RWPE2 (cell line): ENCODE data around the gene MACROD2.

ENCODE experiments used
- ATAC-seq: fragments of 200-7000 bp; cut with Tn5 transposase; 3 replicates; pipeline ENCODE4 v1.9.1; 2021; ENCODE audit warnings: low read depth
- DNase-seq: peaks from one replicate; pipeline ENCODE4 v3.0.0-alpha.2; 2020; ENCODE audit warnings: low spot score
- H3K27ac ChIP-seq: fragments of 450-650 bp; 2 replicates; pipeline ENCODE4 v1.5.1; 2017; ENCODE audit warnings: mild to moderate bottlenecking; ENCODE audit not compliant: poor library complexity, severe bottlenecking
- H3K27me3 ChIP-seq: fragments of 250-450 bp; sonication (Bioruptor Pico); 2 replicates; pipeline ENCODE4 v1.5.1; 2021; ENCODE audit warnings: mild to moderate bottlenecking, moderate library complexity; ENCODE audit not compliant: insufficient read depth, poor library complexity, severe bottlenecking
- H3K36me3 ChIP-seq: fragments of 250-450 bp; sonication (Bioruptor Pico); 2 replicates; pipeline ENCODE4 v1.5.1; 2020; ENCODE audit warnings: low read depth, mild to moderate bottlenecking, moderate library complexity
- H3K4me1 ChIP-seq: fragments of 250-450 bp; sonication (Bioruptor Pico); 2 replicates; pipeline ENCODE4 v1.5.1; 2021; ENCODE audit warnings: mild to moderate bottlenecking, moderate library complexity; ENCODE audit not compliant: insufficient read depth, poor library complexity, severe bottlenecking
- H3K4me3 ChIP-seq: fragments of 250-450 bp; sonication (Bioruptor Pico); 2 replicates; pipeline ENCODE4 v1.5.1; 2021; ENCODE audit warnings: mild to moderate bottlenecking, moderate library complexity; ENCODE audit not compliant: severe bottlenecking
- H3K9me3 ChIP-seq: fragments of 250-450 bp; sonication (Bioruptor Pico); 2 replicates; pipeline ENCODE4 v1.5.1; 2021; ENCODE audit warnings: mild to moderate bottlenecking, moderate library complexity; ENCODE audit not compliant: severe bottlenecking
- TF ChIP-seq, protein P1 (sequence below): fragments of 450-650 bp; IDR thresholded peaks from one replicate; pipeline ENCODE4 v1.5.1; 2017; ENCODE audit warnings: mild to moderate bottlenecking, moderate library complexity; ENCODE audit not compliant: poor library complexity, severe bottlenecking

Gene MACROD2

DNA sequence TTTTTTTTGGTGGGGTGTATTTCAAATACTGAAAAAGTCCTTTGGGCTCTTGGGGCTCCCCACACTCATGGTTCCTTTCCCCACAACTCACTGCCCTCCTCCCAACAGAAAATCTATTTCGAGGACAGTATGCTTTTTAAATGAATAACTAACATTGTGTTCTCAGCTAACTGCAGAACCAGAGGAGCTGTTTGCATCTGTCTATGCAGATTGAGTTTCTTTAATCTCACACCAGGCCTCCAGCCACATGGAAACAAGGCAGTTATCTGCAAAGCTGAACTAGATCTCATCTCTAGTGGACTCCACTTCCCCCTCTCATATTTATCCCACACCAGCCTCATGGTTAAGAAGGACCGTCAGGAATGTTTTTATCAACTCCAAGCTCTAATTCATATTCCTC, 1622.8 kb downstream of the MACROD2 start:
- Histone ChIP-seq H3K9me3 (no peaks in the 10 kb centered on the region), H3K36me3 (no peaks in the 10 kb centered on the region), H3K4me3 (no peak overlapping the region), H3K27ac (no peak overlapping the region), H3K27me3 (peaks cover 4% of the 10 kb centered on the region), H3K4me1 (no peaks in the 10 kb centered on the region)
- TF ChIP-seq, protein P1, sequence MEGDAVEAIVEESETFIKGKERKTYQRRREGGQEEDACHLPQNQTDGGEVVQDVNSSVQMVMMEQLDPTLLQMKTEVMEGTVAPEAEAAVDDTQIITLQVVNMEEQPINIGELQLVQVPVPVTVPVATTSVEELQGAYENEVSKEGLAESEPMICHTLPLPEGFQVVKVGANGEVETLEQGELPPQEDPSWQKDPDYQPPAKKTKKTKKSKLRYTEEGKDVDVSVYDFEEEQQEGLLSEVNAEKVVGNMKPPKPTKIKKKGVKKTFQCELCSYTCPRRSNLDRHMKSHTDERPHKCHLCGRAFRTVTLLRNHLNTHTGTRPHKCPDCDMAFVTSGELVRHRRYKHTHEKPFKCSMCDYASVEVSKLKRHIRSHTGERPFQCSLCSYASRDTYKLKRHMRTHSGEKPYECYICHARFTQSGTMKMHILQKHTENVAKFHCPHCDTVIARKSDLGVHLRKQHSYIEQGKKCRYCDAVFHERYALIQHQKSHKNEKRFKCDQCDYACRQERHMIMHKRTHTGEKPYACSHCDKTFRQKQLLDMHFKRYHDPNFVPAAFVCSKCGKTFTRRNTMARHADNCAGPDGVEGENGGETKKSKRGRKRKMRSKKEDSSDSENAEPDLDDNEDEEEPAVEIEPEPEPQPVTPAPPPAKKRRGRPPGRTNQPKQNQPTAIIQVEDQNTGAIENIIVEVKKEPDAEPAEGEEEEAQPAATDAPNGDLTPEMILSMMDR: no peak
- no peak for DNase-seq
- no peak for ATAC-seq

- Histone ChIP-seq H3K4me3 (no peak overlapping the region), H3K4me1 (no peaks in the 10 kb centered on the region), H3K27me3 (peaks cover 4% of the 10 kb centered on the region), H3K36me3 (no peaks in the 10 kb centered on the region), H3K27ac (no peak overlapping the region), H3K9me3 (no peaks in the 10 kb centered on the region)
- TF ChIP-seq, protein P1: no peak
- DNase-seq (no peak), ATAC-seq (no peak)
Measured at GRCh38 chr20:15618912-15619311, 1623.6 kb downstream of the MACROD2 start.

- Histone ChIP-seq H3K4me1 (no peaks in the 10 kb centered on the region), H3K36me3 (no peaks in the 10 kb centered on the region), H3K9me3 (no peaks in the 10 kb centered on the region), H3K27ac (no peak overlapping the region), H3K4me3 (no peak overlapping the region), H3K27me3 (peaks cover 4% of the 10 kb centered on the region)
- no peak for DNase-seq
- ATAC-seq: no peak
- TF ChIP-seq, protein P1: no peak
Measured at GRCh38 chr20:15619341-15619740, 1624.0 kb downstream of the MACROD2 start.

DNA sequence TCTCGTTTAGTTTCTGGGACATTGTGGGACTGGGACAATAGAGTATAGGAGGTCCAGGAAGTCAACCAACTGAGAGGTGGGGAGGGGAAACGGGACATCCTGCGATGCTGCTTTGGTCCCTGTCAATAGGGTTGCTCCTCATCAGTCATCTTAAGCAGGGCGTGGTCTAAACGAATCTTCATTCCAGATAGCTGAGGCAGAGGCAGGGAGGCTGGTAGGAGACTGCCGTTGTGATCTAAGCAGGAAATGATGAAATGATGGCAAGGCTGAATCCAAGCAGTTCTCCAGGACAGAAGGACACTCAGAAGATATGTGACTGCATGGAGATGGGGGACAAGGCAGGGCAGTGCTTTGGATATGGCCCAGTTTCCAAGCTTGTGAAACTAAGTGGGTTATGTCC, 1624.5 kb downstream of the MACROD2 start:
- TF ChIP-seq, protein P1: no peak
- ATAC-seq (no peak), DNase-seq (no peak)
- Histone ChIP-seq H3K27me3 (peaks cover 4% of the 10 kb centered on the region), H3K4me1 (no peaks in the 10 kb centered on the region), H3K27ac (no peak overlapping the region), H3K9me3 (no peaks in the 10 kb centered on the region), H3K36me3 (no peaks in the 10 kb centered on the region), H3K4me3 (no peak overlapping the region)

GRCh38 chr20:15622368-15622767, 1627.1 kb downstream of the MACROD2 start:
- TF ChIP-seq, protein P1: no peak
- Histone ChIP-seq H3K27ac (no peak overlapping the region), H3K27me3 (peaks cover 4% of the 10 kb centered on the region), H3K36me3 (no peaks in the 10 kb centered on the region), H3K4me1 (no peaks in the 10 kb centered on the region), H3K9me3 (no peaks in the 10 kb centered on the region), H3K4me3 (no peak overlapping the region)
- DNase-seq (no peak), ATAC-seq (no peak)
